Measurements from ENCODE around the gene GALNT14.

DNA sequence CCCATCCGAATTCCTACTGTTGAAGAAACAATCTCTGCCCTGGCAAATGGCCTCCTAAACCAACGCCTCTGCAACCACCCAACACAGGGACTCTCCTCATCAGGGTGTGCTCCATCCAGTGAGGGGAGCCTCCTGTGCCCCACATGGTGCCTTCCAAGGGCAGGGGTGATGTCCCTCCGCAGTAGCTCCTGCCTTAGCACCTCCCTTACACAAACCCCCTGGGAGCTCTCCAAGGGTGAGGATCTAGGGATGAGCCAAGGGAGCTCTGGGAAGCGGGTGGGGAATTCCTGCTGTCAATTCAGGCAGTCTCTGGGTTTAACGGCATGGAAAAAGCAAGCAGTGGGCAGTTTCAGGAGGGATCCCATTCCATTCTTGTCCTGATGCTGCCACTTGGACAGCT, 3.8 kb downstream of the GALNT14 start:
- TF ChIP-seq, protein P1, sequence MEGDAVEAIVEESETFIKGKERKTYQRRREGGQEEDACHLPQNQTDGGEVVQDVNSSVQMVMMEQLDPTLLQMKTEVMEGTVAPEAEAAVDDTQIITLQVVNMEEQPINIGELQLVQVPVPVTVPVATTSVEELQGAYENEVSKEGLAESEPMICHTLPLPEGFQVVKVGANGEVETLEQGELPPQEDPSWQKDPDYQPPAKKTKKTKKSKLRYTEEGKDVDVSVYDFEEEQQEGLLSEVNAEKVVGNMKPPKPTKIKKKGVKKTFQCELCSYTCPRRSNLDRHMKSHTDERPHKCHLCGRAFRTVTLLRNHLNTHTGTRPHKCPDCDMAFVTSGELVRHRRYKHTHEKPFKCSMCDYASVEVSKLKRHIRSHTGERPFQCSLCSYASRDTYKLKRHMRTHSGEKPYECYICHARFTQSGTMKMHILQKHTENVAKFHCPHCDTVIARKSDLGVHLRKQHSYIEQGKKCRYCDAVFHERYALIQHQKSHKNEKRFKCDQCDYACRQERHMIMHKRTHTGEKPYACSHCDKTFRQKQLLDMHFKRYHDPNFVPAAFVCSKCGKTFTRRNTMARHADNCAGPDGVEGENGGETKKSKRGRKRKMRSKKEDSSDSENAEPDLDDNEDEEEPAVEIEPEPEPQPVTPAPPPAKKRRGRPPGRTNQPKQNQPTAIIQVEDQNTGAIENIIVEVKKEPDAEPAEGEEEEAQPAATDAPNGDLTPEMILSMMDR (conservative IDR thresholded peaks at IDR 0.05; ENCODE audit: low read length) = no peak
- no peak for TF ChIP-seq EZH2phosphoT487 (IDR thresholded peaks at IDR 0.05; ENCODE audit: borderline replicate concordance)
